KBM-7 (cell line): ENCODE results near the gene TRAP1.
A peak's percentile ranks its signal among the peaks of the same experiment; 100 is the strongest.

Experiments used
- DNase-seq: peaks from one replicate; pipeline ENCODE4 v3.0.0-alpha.2; 2015
- in situ Hi-C: fragments of 300-500 bp; cut with MboI; formaldehyde crosslinking; loops from 2 replicates; pipeline ENCODE4 v1.14.3; 2020; ENCODE audit warnings: low sequenced_read_pairs, low pct_unique_long_range_greater_than_20kb, mixed read lengths

TRAP1 gene

GRCh38 chr16:3717235-3718018 lies at the start of gene TRAP1:
TRAP1 (minus strand) TSS chr16:3717524; CDS start chr16:3717508, 16 bp downstream.
- DNase-seq = peak; percentile 73
- in situ Hi-C loops = no loop called here

- no peak for DNase-seq
- in situ Hi-C loops = no loop called here
Measured at GRCh38 chr16:3766177-3766576, 48.9 kb upstream of the TRAP1 start.

GRCh38 chr16:3764409-3764808 lies 47.1 kb upstream of the TRAP1 start:
- DNase-seq = no peak
- in situ Hi-C loops = no loop called here

- in situ Hi-C loops = no loop called here
- no peak for DNase-seq
Measured at GRCh38 chr16:3762107-3762750, 44.9 kb upstream of the TRAP1 start.

- in situ Hi-C loops = no loop called here
- DNase-seq = no peak
Measured at GRCh38 chr16:3761375-3762106, 44.2 kb upstream of the TRAP1 start.

GRCh38 chr16:3760518-3760917 lies 43.2 kb upstream of the TRAP1 start:
- in situ Hi-C loops = no loop called here

GRCh38 chr16:3759736-3760135 lies 42.4 kb upstream of the TRAP1 start:
- no peak for DNase-seq
- in situ Hi-C loops = no loop called here

More at GRCh38 chr16:3760518-3760917, 43.2 kb upstream of the TRAP1 start:
- DNase-seq = no peak

- in situ Hi-C loops = no loop called here
- no peak for DNase-seq
Measured at GRCh38 chr16:3756113-3756512, 38.8 kb upstream of the TRAP1 start.

GRCh38 chr16:3755249-3755648 lies 37.9 kb upstream of the TRAP1 start:
- no peak for DNase-seq
- in situ Hi-C loops = no loop called here

- in situ Hi-C loops = no loop called here
Measured at GRCh38 chr16:3754772-3755171, 37.4 kb upstream of the TRAP1 start.

GRCh38 chr16:3754081-3754703 lies 36.9 kb upstream of the TRAP1 start:
- DNase-seq = no peak
- in situ Hi-C loops = no loop called here

More at GRCh38 chr16:3754772-3755171, 37.4 kb upstream of the TRAP1 start:
- DNase-seq = no peak

- in situ Hi-C loops = no loop called here
- no peak for DNase-seq
Measured at GRCh38 chr16:3752984-3753383, 35.7 kb upstream of the TRAP1 start.

GRCh38 chr16:3751878-3752277 lies 34.6 kb upstream of the TRAP1 start:
- DNase-seq = no peak
- in situ Hi-C loops = no loop called here

GRCh38 chr16:3748307-3748706 lies 31.0 kb upstream of the TRAP1 start:
- DNase-seq = no peak
- in situ Hi-C loops = no loop called here

GRCh38 chr16:3745751-3746355 lies 28.5 kb upstream of the TRAP1 start:
- no peak for DNase-seq
- in situ Hi-C loops = no loop called here

- in situ Hi-C loops = no loop called here
- no peak for DNase-seq
Measured at GRCh38 chr16:3744018-3744417, 26.7 kb upstream of the TRAP1 start.

GRCh38 chr16:3740934-3741333 lies 23.6 kb upstream of the TRAP1 start:
- in situ Hi-C loops = no loop called here
- no peak for DNase-seq

- in situ Hi-C loops = no loop called here
Measured at GRCh38 chr16:3740186-3740585, 22.9 kb upstream of the TRAP1 start.

GRCh38 chr16:3739636-3740035 lies 22.3 kb upstream of the TRAP1 start:
- in situ Hi-C loops = no loop called here
- no peak for DNase-seq

More at GRCh38 chr16:3740186-3740585, 22.9 kb upstream of the TRAP1 start:
- DNase-seq = no peak
